Measurements from ENCODE around the gene ZNF543. TPM values are rescaled to one million over a fixed set of nuclear protein-coding genes. Genes with fewer than 3 reads are reported as not detected.

Gene ZNF543
- 10.1 and 10.6 TPM in 2 replicates for total RNA-seq (2021)
- percentile 75 among the genes with signal in this experiment for Bru-seq, nascent RNA
- percentile 85 among the genes with signal in this experiment for BruChase-seq, experiment 1, labeled RNA remaining after a 2-hour chase
- BruChase-seq, experiment 2, labeled RNA remaining after a 6-hour chase: percentile 73 among the genes with signal in this experiment
- long read RNA-seq, transcript ZNF543-201 (4 exons, 3,659 nt): major isoform, 5 of 7 reads
- long read RNA-seq, partial matches to known transcripts: 0 of 7 reads
- long read RNA-seq, other reads (novel, unspliced or antisense): 2 of 7 reads

- no peak for TF ChIP-seq EZH2 (IDR thresholded peaks at IDR 0.05; ENCODE audit: borderline replicate concordance, low read depth, low read length, poor library complexity, severe bottlenecking)
- no peak for TF ChIP-seq CTCF (conservative IDR thresholded peaks at IDR 0.05; ENCODE audit: low read depth, low read length)
- Histone ChIP-seq H3K4me3 (ENCODE audit: low read depth, low read length, poor library complexity, severe bottlenecking) (peak within 1 kb of the TSS; percentile 93), H3K27ac (ENCODE audit: low read depth, low read length, poor library complexity, severe bottlenecking) (peak within 1 kb of the TSS; percentile 88), H3K27me3 (replicated peaks; ENCODE audit: insufficient read depth, low read depth, low read length, poor library complexity) (peaks cover 30% of the 10 kb centered on the region), H3K9me3 (ENCODE audit: low read depth, low read length, poor library complexity, severe bottlenecking) (no peaks in the 10 kb centered on the region), H3K36me3 (ENCODE audit: insufficient read depth, low read length, poor library complexity, severe bottlenecking) (peaks cover 17% of the 10 kb centered on the region), H3K4me1 (ENCODE audit: insufficient read depth, low read length, poor library complexity, severe bottlenecking) (no peaks in the 10 kb centered on the region)
- intact Hi-C loops (cut with micrococcal nuclease; ENCODE audit: unreplicated experiment): no loop called here
- CTCF ChIA-PET: no interaction called here
- DNase-seq (ENCODE audit: low spot score): peak; percentile 98
- POLR2A ChIA-PET (ENCODE audit: low non-redundant PET): no interaction called here
- no TSS peak for BruUV-seq (replicated peaks)
Observed at GRCh38 chr19:57320180-57321084, at the start of gene ZNF543. ZNF543 (plus strand) TSS chr19:57320472; CDS start chr19:57320854, 382 bp downstream.

DNA sequence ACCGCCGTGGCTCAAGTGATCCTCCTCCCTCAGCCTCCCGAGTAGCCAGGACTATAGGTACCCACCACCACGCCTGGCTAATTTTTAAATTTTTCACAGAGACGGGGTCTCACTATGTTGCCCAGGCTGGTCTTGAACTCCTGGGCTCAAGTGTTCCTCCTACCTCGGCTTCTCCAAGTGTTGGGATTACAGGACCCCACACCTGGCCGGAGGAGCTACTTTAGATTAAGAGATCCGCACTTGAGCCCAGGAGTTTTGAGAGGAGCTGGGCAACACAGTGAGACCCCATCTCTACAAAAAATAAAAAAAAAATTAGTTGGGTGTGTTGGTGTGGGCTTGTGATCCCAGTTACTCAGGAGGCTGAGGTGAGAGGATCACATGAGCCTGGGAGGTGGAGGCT, 49.0 kb upstream of the ZNF543 start:
- no peak overlapping the region for H3K4me3 ChIP-seq (ENCODE audit: low read depth, low read length, poor library complexity, severe bottlenecking)
- no peak for DNase-seq (ENCODE audit: low spot score)
- ChIA-PET CTCF (no interaction called here), POLR2A (ENCODE audit: low non-redundant PET) (no interaction called here)
- H3K27ac ChIP-seq (ENCODE audit: low read depth, low read length, poor library complexity, severe bottlenecking): no peak overlapping the region
- H3K9me3 ChIP-seq (ENCODE audit: low read depth, low read length, poor library complexity, severe bottlenecking): no peaks in the 10 kb centered on the region
- H3K27me3 ChIP-seq (replicated peaks; ENCODE audit: insufficient read depth, low read depth, low read length, poor library complexity): no peaks in the 10 kb centered on the region
- BruUV-seq (replicated peaks): no TSS peak
- no peaks in the 10 kb centered on the region for H3K4me1 ChIP-seq (ENCODE audit: insufficient read depth, low read length, poor library complexity, severe bottlenecking)
- no peaks in the 10 kb centered on the region for H3K36me3 ChIP-seq (ENCODE audit: insufficient read depth, low read length, poor library complexity, severe bottlenecking)
- intact Hi-C loops (cut with micrococcal nuclease; ENCODE audit: unreplicated experiment): no loop called here
- no peak for TF ChIP-seq CTCF (conservative IDR thresholded peaks at IDR 0.05; ENCODE audit: low read depth, low read length)
- TF ChIP-seq EZH2 (IDR thresholded peaks at IDR 0.05; ENCODE audit: borderline replicate concordance, low read depth, low read length, poor library complexity, severe bottlenecking): no peak

GRCh38 chr19:57273014-57273413, 47.3 kb upstream of the ZNF543 start:
- DNase-seq (ENCODE audit: low spot score): no peak
- POLR2A ChIA-PET (ENCODE audit: low non-redundant PET): no interaction called here
- intact Hi-C loops (cut with micrococcal nuclease; ENCODE audit: unreplicated experiment): no loop called here
- Histone ChIP-seq H3K4me1 (ENCODE audit: insufficient read depth, low read length, poor library complexity, severe bottlenecking) (no peaks in the 10 kb centered on the region), H3K36me3 (ENCODE audit: insufficient read depth, low read length, poor library complexity, severe bottlenecking) (no peaks in the 10 kb centered on the region), H3K4me3 (ENCODE audit: low read depth, low read length, poor library complexity, severe bottlenecking) (no peak overlapping the region), H3K9me3 (ENCODE audit: low read depth, low read length, poor library complexity, severe bottlenecking) (no peaks in the 10 kb centered on the region), H3K27me3 (replicated peaks; ENCODE audit: insufficient read depth, low read depth, low read length, poor library complexity) (no peaks in the 10 kb centered on the region), H3K27ac (ENCODE audit: low read depth, low read length, poor library complexity, severe bottlenecking) (no peak overlapping the region)
- CTCF ChIA-PET: no interaction called here
- no peak for TF ChIP-seq CTCF (conservative IDR thresholded peaks at IDR 0.05; ENCODE audit: low read depth, low read length)
- no peak for TF ChIP-seq EZH2 (IDR thresholded peaks at IDR 0.05; ENCODE audit: borderline replicate concordance, low read depth, low read length, poor library complexity, severe bottlenecking)
- BruUV-seq (replicated peaks): no TSS peak

Measured in A673 (cell line).